ENCODE results near the gene CR1L.
"Not testable (repeated sequence)": the region's sequence is repeated elsewhere in the genome, so short reads cannot be mapped to it uniquely, and the experiment has no call there.

Gene CR1L

DNA sequence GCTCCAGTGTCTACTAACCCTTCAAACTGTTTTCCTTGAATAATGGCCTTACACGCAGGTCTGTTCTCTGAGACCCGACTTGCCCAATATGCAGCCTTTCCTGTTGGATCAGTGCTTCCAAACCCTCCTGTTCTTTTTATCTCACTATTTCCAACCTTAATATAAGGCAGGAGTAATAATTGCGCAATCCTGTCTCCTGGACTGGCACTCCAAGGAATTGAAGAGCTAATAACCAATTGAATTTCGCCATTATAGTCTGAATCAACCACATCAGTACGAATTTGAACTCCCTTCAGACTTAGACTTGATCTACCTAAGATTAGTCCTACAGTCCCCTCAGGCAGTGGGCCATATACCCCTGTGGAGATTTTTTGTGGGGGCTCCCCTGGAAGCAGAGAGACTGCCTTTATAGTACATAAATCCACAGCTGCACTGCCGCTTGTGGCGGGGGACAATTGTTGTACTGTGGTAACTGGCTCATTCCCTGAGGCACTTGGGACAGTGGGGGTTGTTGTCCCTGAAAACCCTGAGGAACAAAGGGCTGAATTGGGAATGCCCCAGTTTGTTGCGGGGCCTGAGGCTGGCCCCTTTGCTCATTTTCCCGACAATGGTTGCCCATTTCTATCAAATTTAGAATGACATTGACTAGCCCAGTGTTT, 6.3 kb upstream of the CR1L start:
- not testable (repeated sequence) for H3K4me1 ChIP-seq (ENCODE audit: insufficient read depth, insufficient read length); H3K27me3 ChIP-seq (ENCODE audit: insufficient read depth, insufficient read length); H3K9ac ChIP-seq (ENCODE audit: insufficient read length, low read depth); H3K4me3 ChIP-seq (ENCODE audit: insufficient read length, low read depth); DNase-seq (ENCODE audit: low read depth, low spot score); H3K9me3 ChIP-seq (ENCODE audit: insufficient read depth, low read length); H3K36me3 ChIP-seq (ENCODE audit: insufficient read depth, insufficient read length, low read length)

DNA sequence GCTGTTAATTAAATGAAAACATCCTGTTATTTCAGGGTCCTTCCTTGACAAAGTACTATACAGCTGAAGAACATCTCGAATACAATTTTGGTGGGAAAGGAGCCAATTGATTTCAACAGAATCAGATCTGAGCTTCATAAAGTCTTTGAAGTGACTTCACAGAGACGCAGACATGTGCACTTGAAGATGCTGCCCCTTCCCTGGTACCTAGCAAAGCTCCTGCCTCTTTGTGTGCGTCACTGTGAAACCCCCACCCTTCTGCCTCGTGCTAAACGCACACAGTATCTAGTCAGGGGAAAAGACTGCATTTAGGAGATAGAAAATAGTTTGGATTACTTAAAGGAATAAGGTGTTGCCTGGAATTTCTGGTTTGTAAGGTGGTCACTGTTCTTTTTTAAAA, 5.6 kb upstream of the CR1L start:
- H3K36me3 ChIP-seq (ENCODE audit: insufficient read depth, insufficient read length, low read length); H3K4me3 ChIP-seq (ENCODE audit: insufficient read length, low read depth); H3K9ac ChIP-seq (ENCODE audit: insufficient read length, low read depth); H3K9me3 ChIP-seq (ENCODE audit: insufficient read depth, low read length); H3K4me1 ChIP-seq (ENCODE audit: insufficient read depth, insufficient read length); H3K27me3 ChIP-seq (ENCODE audit: insufficient read depth, insufficient read length); DNase-seq (ENCODE audit: low read depth, low spot score): not testable (repeated sequence)

GRCh38 chr1:207644166-207644851, 624 bp upstream of the CR1L start:
- TF ChIP-seq ZNF274 (IDR thresholded peaks at IDR 0.05; ENCODE audit: low read depth, low read length) (no peak), YY1 (IDR thresholded peaks at IDR 0.05; ENCODE audit: insufficient read depth, insufficient read length) (no peak), SUZ12 (IDR thresholded peaks at IDR 0.05; ENCODE audit: extremely low read depth, insufficient read depth, insufficient read length) (no peak)
- H3K36me3 ChIP-seq (ENCODE audit: insufficient read depth, insufficient read length, low read length): no peaks in the 10 kb centered on the region
- H3K9ac ChIP-seq (ENCODE audit: insufficient read length, low read depth): no peak overlapping the region
- no peaks in the 10 kb centered on the region for H3K4me1 ChIP-seq (ENCODE audit: insufficient read depth, insufficient read length)
- peaks cover 14% of the 10 kb centered on the region; the same call in 1 of the 2 replicates for H3K9me3 ChIP-seq (ENCODE audit: insufficient read depth, low read length)
- H3K27me3 ChIP-seq (ENCODE audit: insufficient read depth, insufficient read length): no peaks in the 10 kb centered on the region
- no peak overlapping the region for H3K4me3 ChIP-seq (ENCODE audit: insufficient read length, low read depth)
- no peak for DNase-seq (ENCODE audit: low read depth, low spot score)

DNA sequence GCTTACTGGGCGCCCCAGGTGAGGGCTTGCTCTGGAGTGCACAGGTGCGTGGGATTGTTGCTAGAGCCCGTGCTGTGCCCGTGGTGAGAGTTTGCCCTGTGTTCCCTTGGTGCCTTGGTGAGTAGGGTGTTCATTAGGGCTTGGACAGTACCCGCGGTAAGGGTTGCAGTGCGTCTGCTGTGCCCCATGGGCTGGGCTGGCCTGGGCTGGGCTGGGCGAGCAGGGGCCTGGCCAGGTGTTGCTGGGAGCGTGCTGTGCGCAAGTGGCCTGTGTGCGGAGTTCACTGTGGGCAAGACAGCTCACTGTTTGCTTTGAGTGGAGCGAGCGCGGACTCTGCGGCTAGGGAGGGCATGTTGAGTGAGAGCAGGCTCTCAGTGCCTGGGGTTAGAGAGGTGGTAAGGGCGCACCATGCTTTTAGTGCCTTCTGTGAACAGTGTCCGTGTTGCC, 725 bp downstream of the CR1L start:
- no peak for TF ChIP-seq YY1 (IDR thresholded peaks at IDR 0.05; ENCODE audit: insufficient read depth, insufficient read length)
- TF ChIP-seq SUZ12 (IDR thresholded peaks at IDR 0.05; ENCODE audit: extremely low read depth, insufficient read depth, insufficient read length): no peak
- no peak for TF ChIP-seq ZNF274 (IDR thresholded peaks at IDR 0.05; ENCODE audit: low read depth, low read length)
- no peak for DNase-seq (ENCODE audit: low read depth, low spot score)
- H3K36me3 ChIP-seq (ENCODE audit: insufficient read depth, insufficient read length, low read length): no peaks in the 10 kb centered on the region
- H3K4me1 ChIP-seq (ENCODE audit: insufficient read depth, insufficient read length): no peaks in the 10 kb centered on the region
- no peaks in the 10 kb centered on the region for H3K27me3 ChIP-seq (ENCODE audit: insufficient read depth, insufficient read length)
- no peak overlapping the region for H3K4me3 ChIP-seq (ENCODE audit: insufficient read length, low read depth)
- no peak overlapping the region for H3K9ac ChIP-seq (ENCODE audit: insufficient read length, low read depth)
- H3K9me3 ChIP-seq (ENCODE audit: insufficient read depth, low read length): peaks cover 14% of the 10 kb centered on the region; the same call in 1 of the 2 replicates

GRCh38 chr1:207646171-207646570, 1.2 kb downstream of the CR1L start:
- Histone ChIP-seq H3K9me3 (ENCODE audit: insufficient read depth, low read length) (peaks cover 14% of the 10 kb centered on the region; the same call in 1 of the 2 replicates), H3K36me3 (ENCODE audit: insufficient read depth, insufficient read length, low read length) (no peaks in the 10 kb centered on the region), H3K4me3 (ENCODE audit: insufficient read length, low read depth) (no peak overlapping the region), H3K9ac (ENCODE audit: insufficient read length, low read depth) (no peak overlapping the region), H3K27me3 (ENCODE audit: insufficient read depth, insufficient read length) (no peaks in the 10 kb centered on the region), H3K4me1 (ENCODE audit: insufficient read depth, insufficient read length) (no peaks in the 10 kb centered on the region)
- TF ChIP-seq ZNF274 (IDR thresholded peaks at IDR 0.05; ENCODE audit: low read depth, low read length): no peak
- TF ChIP-seq YY1 (IDR thresholded peaks at IDR 0.05; ENCODE audit: insufficient read depth, insufficient read length): no peak
- no peak for TF ChIP-seq SUZ12 (IDR thresholded peaks at IDR 0.05; ENCODE audit: extremely low read depth, insufficient read depth, insufficient read length)
- DNase-seq (ENCODE audit: low read depth, low spot score): no peak

- TF ChIP-seq ZNF274 (IDR thresholded peaks at IDR 0.05; ENCODE audit: low read depth, low read length) (no peak), SUZ12 (IDR thresholded peaks at IDR 0.05; ENCODE audit: extremely low read depth, insufficient read depth, insufficient read length) (no peak), YY1 (IDR thresholded peaks at IDR 0.05; ENCODE audit: insufficient read depth, insufficient read length) (no peak)
- no peaks in the 10 kb centered on the region for H3K36me3 ChIP-seq (ENCODE audit: insufficient read depth, insufficient read length, low read length)
- no peak overlapping the region for H3K4me3 ChIP-seq (ENCODE audit: insufficient read length, low read depth)
- no peaks in the 10 kb centered on the region for H3K4me1 ChIP-seq (ENCODE audit: insufficient read depth, insufficient read length)
- H3K9ac ChIP-seq (ENCODE audit: insufficient read length, low read depth): no peak overlapping the region
- H3K9me3 ChIP-seq (ENCODE audit: insufficient read depth, low read length): peaks cover 14% of the 10 kb centered on the region; the same call in 1 of the 2 replicates
- DNase-seq (ENCODE audit: low read depth, low spot score): no peak
- no peaks in the 10 kb centered on the region for H3K27me3 ChIP-seq (ENCODE audit: insufficient read depth, insufficient read length)
These were observed 2.1 kb downstream of the CR1L start for GRCh38 chr1:207646944-207647579.

- H3K36me3 ChIP-seq (ENCODE audit: insufficient read depth, insufficient read length, low read length): no peaks in the 10 kb centered on the region
- H3K9ac ChIP-seq (ENCODE audit: insufficient read length, low read depth): no peak overlapping the region
- DNase-seq (ENCODE audit: low read depth, low spot score): no peak
- no peaks in the 10 kb centered on the region for H3K4me1 ChIP-seq (ENCODE audit: insufficient read depth, insufficient read length)
- H3K4me3 ChIP-seq (ENCODE audit: insufficient read length, low read depth): no peak overlapping the region
- H3K9me3 ChIP-seq (ENCODE audit: insufficient read depth, low read length): peaks cover 14% of the 10 kb centered on the region; the same call in 1 of the 2 replicates
- TF ChIP-seq SUZ12 (IDR thresholded peaks at IDR 0.05; ENCODE audit: extremely low read depth, insufficient read depth, insufficient read length) (no peak), ZNF274 (IDR thresholded peaks at IDR 0.05; ENCODE audit: low read depth, low read length) (no peak), YY1 (IDR thresholded peaks at IDR 0.05; ENCODE audit: insufficient read depth, insufficient read length) (no peak)
- no peaks in the 10 kb centered on the region for H3K27me3 ChIP-seq (ENCODE audit: insufficient read depth, insufficient read length)
These were observed 2.9 kb downstream of the CR1L start for GRCh38 chr1:207647671-207648333.
